ENCODE results near the gene AEBP2. TPM values are rescaled to one million over a fixed set of nuclear protein-coding genes. Genes with fewer than 3 reads are reported as not detected.

Gene AEBP2
- total and polyA plus RNA-seq, 2 of the 13 experiments (the other 11 are each of a cell fraction or from before 2014, with no cell fraction given) = 9.2 to 17.9 TPM

DNA sequence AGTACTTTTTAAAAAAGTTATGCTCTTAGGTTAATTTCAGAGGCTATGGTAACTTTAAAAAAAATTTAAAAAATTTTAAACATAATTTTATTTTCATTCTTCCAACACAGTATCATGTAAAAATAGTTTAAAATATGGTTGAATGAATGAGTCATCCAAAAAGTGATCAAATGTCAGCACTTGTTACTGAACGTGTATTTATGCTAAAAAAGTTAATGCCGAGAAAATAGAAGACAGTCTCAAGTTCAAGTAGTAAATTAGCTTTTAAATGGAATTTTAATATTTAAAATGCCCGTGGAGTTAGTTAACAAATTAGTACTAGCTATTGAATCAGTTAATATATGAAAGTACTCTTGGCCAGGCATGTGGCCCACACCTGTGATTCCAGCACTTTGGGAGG is 4.8 kb downstream of the AEBP2 start:
- no peak overlapping the region for H3K27ac ChIP-seq (ENCODE audit: extremely low read length, insufficient read depth, low read length)
- H3K9ac ChIP-seq (ENCODE audit: insufficient read depth, low read depth, low read length) = no peak overlapping the region
- H4K20me1 ChIP-seq (ENCODE audit: insufficient read depth, low read length) = peaks cover 51% of the 10 kb centered on the region
- CTCF ChIA-PET (ENCODE audit: low intra/inter-chr PET ratio, low total read pairs) = no interaction called here
- TF ChIP-seq CREM (IDR thresholded peaks at IDR 0.05) (no peak), CREM (CRISPR knock-in tag; IDR thresholded peaks at IDR 0.05) (no peak), SOX13 (IDR thresholded peaks at IDR 0.05) (no peak), SOX13 (CRISPR knock-in tag; conservative IDR thresholded peaks at IDR 0.05 in 1 of 2, IDR thresholded peaks at IDR 0.05 in 1 of 2) (no peak), FOXK2 (IDR thresholded peaks at IDR 0.05) (no peak), HNRNPK (IDR thresholded peaks at IDR 0.05; ENCODE audit: low read depth, low read length, poor library complexity, severe bottlenecking) (no peak), SRSF1 (optimal IDR thresholded peaks at IDR 0.05; ENCODE audit: low read depth, low read length) (no peak), CBFB (CRISPR knock-in tag; IDR thresholded peaks at IDR 0.05) (no peak), ZNF737 (CRISPR knock-in tag; IDR thresholded peaks at IDR 0.05; ENCODE audit: borderline replicate concordance) (no peak), ZNF549 (CRISPR knock-in tag; IDR thresholded peaks at IDR 0.05) (no peak), TAF1 (CRISPR knock-in tag; IDR thresholded peaks at IDR 0.05) (no peak)
- TF ChIP-seq, protein P1, sequence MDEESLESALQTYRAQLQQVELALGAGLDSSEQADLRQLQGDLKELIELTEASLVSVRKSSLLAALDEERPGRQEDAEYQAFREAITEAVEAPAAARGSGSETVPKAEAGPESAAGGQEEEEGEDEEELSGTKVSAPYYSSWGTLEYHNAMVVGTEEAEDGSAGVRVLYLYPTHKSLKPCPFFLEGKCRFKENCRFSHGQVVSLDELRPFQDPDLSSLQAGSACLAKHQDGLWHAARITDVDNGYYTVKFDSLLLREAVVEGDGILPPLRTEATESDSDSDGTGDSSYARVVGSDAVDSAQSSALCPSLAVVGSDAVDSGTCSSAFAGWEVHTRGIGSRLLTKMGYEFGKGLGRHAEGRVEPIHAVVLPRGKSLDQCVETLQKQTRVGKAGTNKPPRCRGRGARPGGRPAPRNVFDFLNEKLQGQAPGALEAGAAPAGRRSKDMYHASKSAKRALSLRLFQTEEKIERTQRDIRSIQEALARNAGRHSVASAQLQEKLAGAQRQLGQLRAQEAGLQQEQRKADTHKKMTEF (CRISPR knock-in tag; IDR thresholded peaks at IDR 0.05) = no peak
- TF ChIP-seq, protein P2, sequence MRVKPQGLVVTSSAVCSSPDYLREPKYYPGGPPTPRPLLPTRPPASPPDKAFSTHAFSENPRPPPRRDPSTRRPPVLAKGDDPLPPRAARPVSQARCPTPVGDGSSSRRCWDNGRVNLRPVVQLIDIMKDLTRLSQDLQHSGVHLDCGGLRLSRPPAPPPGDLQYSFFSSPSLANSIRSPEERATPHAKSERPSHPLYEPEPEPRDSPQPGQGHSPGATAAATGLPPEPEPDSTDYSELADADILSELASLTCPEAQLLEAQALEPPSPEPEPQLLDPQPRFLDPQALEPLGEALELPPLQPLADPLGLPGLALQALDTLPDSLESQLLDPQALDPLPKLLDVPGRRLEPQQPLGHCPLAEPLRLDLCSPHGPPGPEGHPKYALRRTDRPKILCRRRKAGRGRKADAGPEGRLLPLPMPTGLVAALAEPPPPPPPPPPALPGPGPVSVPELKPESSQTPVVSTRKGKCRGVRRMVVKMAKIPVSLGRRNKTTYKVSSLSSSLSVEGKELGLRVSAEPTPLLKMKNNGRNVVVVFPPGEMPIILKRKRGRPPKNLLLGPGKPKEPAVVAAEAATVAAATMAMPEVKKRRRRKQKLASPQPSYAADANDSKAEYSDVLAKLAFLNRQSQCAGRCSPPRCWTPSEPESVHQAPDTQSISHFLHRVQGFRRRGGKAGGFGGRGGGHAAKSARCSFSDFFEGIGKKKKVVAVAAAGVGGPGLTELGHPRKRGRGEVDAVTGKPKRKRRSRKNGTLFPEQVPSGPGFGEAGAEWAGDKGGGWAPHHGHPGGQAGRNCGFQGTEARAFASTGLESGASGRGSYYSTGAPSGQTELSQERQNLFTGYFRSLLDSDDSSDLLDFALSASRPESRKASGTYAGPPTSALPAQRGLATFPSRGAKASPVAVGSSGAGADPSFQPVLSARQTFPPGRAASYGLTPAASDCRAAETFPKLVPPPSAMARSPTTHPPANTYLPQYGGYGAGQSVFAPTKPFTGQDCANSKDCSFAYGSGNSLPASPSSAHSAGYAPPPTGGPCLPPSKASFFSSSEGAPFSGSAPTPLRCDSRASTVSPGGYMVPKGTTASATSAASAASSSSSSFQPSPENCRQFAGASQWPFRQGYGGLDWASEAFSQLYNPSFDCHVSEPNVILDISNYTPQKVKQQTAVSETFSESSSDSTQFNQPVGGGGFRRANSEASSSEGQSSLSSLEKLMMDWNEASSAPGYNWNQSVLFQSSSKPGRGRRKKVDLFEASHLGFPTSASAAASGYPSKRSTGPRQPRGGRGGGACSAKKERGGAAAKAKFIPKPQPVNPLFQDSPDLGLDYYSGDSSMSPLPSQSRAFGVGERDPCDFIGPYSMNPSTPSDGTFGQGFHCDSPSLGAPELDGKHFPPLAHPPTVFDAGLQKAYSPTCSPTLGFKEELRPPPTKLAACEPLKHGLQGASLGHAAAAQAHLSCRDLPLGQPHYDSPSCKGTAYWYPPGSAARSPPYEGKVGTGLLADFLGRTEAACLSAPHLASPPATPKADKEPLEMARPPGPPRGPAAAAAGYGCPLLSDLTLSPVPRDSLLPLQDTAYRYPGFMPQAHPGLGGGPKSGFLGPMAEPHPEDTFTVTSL (CRISPR knock-in tag; IDR thresholded peaks at IDR 0.05; ENCODE audit: borderline replicate concordance) = no peak
- no peak for DNase-seq (ENCODE audit: low spot score)
- intact Hi-C loops (cut with micrococcal nuclease; ENCODE audit: unreplicated experiment) (no loop called here), in situ Hi-C loops (cut with HindIII; ENCODE audit: extremely low pct_ligation_motif_present, low pct_unique_long_range_greater_than_20kb) (no loop called here)
- POLR2A ChIA-PET = no interaction called here
- no TSS peak for BruUV-seq (replicated peaks)
- H3K27me3 ChIP-seq (ENCODE audit: control insufficient read depth in 1 of 2, insufficient read depth in 2 of 2, low read length in 2 of 2) = no peaks in the 10 kb centered on the region
- WGBS (ENCODE audit: low lambda C conversion rate) = 85% methylated on average over 3 of the region's 3 CpGs
- no peaks in the 10 kb centered on the region for H3K9me3 ChIP-seq (ENCODE audit: low read length)
- H3K79me2 ChIP-seq (ENCODE audit: insufficient read depth, low read length) = peaks cover 87% of the 10 kb centered on the region
- H3K4me1 ChIP-seq (ENCODE audit: insufficient read depth, low read length) = peaks cover 43% of the 10 kb centered on the region
- peak overlapping the region; percentile 43; the same call in 1 of the 2 replicates for H3K4me2 ChIP-seq (ENCODE audit: low read depth, low read length)
- no peak overlapping the region for H2AFZ ChIP-seq (ENCODE audit: low read length)
- H3K36me3 ChIP-seq (replicated peaks in 1 of 2; ENCODE audit: control insufficient read depth in 1 of 2, insufficient read depth in 2 of 2, low read length in 2 of 2) = peaks cover 0 to 3% of the 10 kb centered on the region in 2 experiments; a peak in 1 of 5 replicates
- no peak for ATAC-seq
- FAIRE-seq = no peak
- no peak overlapping the region for H3K4me3 ChIP-seq (replicated peaks in 1 of 3; ENCODE audit: insufficient read depth in 1 of 3, low read depth in 2 of 3, low read length in 3 of 3)
